ACC112 (cell line): Measurements from ENCODE around the gene SERPINB10.

Source experiments
- H2AFZ ChIP-seq: fragments of 200-600 bp; sonication (generic); one replicate; pipeline ENCODE4 v1.6.0; 2017; ENCODE audit warnings: antibody characterized with exemption, low read length; ENCODE audit not compliant: unreplicated experiment
- H3K27ac ChIP-seq: fragments of 200-600 bp; sonication (generic); 2 replicates; pipeline ENCODE4 v1.5.1; 2014; ENCODE audit warnings: low read depth, mild to moderate bottlenecking, antibody characterized with exemption, low read length, moderate library complexity
- H3K27me3 ChIP-seq: fragments of 200-600 bp; sonication (generic); 2 replicates; pipeline ENCODE4 v1.6.1; 2014; ENCODE audit warnings: mild to moderate bottlenecking, antibody characterized with exemption, low read length, moderate library complexity, mixed read lengths; ENCODE audit not compliant: insufficient read depth
- H3K36me3 ChIP-seq: fragments of 200-600 bp; sonication (generic); 2 replicates; pipeline ENCODE4 v1.6.1; 2016; ENCODE audit warnings: mild to moderate bottlenecking, antibody characterized with exemption, low read length, moderate library complexity, mixed read lengths; ENCODE audit not compliant: insufficient read depth
- H3K4me1 ChIP-seq: fragments of 200-600 bp; sonication (generic); one replicate; pipeline ENCODE4 v1.6.1; 2016; ENCODE audit warnings: low read length, mixed read lengths; ENCODE audit not compliant: insufficient read depth, unreplicated experiment, control insufficient read depth
- H3K4me3 ChIP-seq: fragments of 200-600 bp; sonication (generic); 2 replicates; pipeline ENCODE4 v1.5.1; 2014; ENCODE audit warnings: mild to moderate bottlenecking, low read depth, low read length
- H3K79me2 ChIP-seq: fragments of 200-600 bp; sonication (generic); one replicate; pipeline ENCODE4 v1.6.0; 2016; ENCODE audit warnings: low read length; ENCODE audit not compliant: control insufficient read depth, unreplicated experiment, insufficient read depth

SERPINB10 gene

DNA sequence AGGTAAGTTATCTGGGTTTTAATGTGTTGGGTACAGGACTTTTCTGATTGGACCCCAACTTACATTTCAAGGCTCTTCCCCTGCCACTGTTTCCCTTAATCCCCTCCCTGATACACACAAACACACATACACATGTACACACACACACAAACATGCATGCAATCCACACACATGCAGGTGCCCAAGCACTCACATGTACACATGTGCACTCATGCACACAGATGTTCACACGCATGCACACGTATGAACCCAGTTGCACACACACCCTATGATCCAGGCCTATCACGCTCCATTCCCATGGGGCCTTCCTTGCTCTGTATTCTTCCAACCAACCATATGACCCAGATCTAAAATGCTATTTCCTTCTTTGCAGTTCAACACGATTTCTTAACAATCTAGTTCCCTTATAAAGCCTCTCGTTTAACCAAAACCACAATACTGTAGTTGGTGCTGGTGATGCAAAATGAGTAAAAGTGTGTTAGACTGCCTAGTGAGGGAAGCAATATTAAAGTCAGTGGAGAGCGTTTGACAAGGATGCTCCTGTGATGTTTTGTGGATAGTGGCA lies 73.2 kb downstream of the SERPINB10 start:
- peaks cover 35% of the 10 kb centered on the region for H3K79me2 ChIP-seq
- no peak overlapping the region for H2AFZ ChIP-seq
- H3K4me1 ChIP-seq: peaks cover 5% of the 10 kb centered on the region
- peaks cover 4% of the 10 kb centered on the region; the same call in 1 of the 2 replicates for H3K36me3 ChIP-seq
- no peak overlapping the region for H3K27ac ChIP-seq
- H3K27me3 ChIP-seq: no peaks in the 10 kb centered on the region
- H3K4me3 ChIP-seq: no peak overlapping the region

DNA sequence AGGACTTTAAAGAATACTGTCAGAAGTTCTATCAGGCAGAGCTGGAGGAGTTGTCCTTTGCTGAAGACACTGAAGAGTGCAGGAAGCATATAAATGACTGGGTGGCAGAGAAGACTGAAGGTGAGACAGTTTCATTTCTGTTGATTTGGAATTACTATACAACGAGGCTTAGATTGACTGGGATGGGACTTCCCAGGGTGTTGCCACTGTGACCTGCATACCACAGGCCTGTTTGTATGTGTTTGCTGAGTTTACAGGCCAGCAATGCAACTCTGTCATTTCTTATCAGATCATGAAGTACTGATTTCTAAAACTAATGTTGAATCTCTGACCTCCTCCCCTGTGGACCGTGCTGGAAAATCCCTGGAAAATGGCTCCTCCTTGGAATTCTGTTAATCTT lies 74.0 kb downstream of the SERPINB10 start:
- peaks cover 31% of the 10 kb centered on the region for H3K79me2 ChIP-seq

DNA sequence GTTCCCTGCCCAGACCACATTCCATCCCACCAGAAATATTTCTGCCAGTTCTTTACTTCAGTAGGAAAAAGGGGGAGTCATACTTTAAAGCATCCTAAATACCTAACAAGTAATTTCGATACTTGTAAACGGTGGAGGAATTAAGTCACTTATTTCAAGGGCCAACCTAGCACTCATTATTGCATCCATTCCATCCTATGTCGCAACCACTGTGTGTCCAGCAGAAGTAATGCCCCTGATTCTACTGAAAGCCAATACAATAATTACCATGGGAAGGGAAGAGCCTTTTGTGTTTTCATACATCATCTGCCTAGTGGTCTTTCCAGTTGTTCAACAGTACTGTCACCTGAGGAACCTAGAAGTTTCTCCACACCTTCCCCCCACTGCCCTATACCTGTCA lies 74.6 kb downstream of the SERPINB10 start:
- peaks cover 4% of the 10 kb centered on the region; the same call in 1 of the 2 replicates for H3K36me3 ChIP-seq

More for the DNA sequence above, 74.0 kb downstream of the SERPINB10 start:
- Histone ChIP-seq H3K4me1 (peaks cover 5% of the 10 kb centered on the region), H3K27ac (no peak overlapping the region), H2AFZ (no peak overlapping the region), H3K27me3 (no peaks in the 10 kb centered on the region), H3K4me3 (no peak overlapping the region), H3K36me3 (peaks cover 4% of the 10 kb centered on the region; the same call in 1 of the 2 replicates)

More for the DNA sequence above, 74.6 kb downstream of the SERPINB10 start:
- H3K4me1 ChIP-seq: peaks cover 5% of the 10 kb centered on the region
- peaks cover 27% of the 10 kb centered on the region for H3K79me2 ChIP-seq
- H2AFZ ChIP-seq: no peak overlapping the region
- no peak overlapping the region for H3K4me3 ChIP-seq
- no peaks in the 10 kb centered on the region for H3K27me3 ChIP-seq
- H3K27ac ChIP-seq: no peak overlapping the region
